GM12878 (cell line): ENCODE results near the gene BEST1. TPM values are rescaled to one million over a fixed set of nuclear protein-coding genes. Genes with fewer than 3 reads are reported as not detected.

Source experiments
- ATAC-seq: fragments of 200-7000 bp; cut with Tn5 transposase; 3 replicates; pipeline ENCODE4 v1.9.1; 2020; ENCODE audit warnings: mild to moderate bottlenecking, moderate library complexity
- BruUV-seq: library from RNA; stranded (reverse); fragments of 400-500 nt; replicated peaks from 2 replicates; lab custom pipeline; 2021; lab: Mats Ljungman, UMichigan
- CTCF ChIA-PET: fragments of 300-600 bp; sonication (Branson Sonifier 250); formaldehyde crosslinking; extraction: SDS; loops from one replicate; lab custom pipeline; 2021; ENCODE audit warnings: inconsistent platforms; lab: Yijun Ruan, JAX
- POLR2A ChIA-PET: fragments of 350-600 bp; formaldehyde crosslinking; extraction: SDS; loops from one replicate; lab custom pipeline; 2021; ENCODE audit warnings: inconsistent platforms; lab: Charles Lee
- RAD21 ChIA-PET: fragments of 300-600 bp; sonication (Branson Sonifier 250); formaldehyde crosslinking; loops from one replicate; lab custom pipeline; 2023; ENCODE audit warnings: antibody characterized with exemption; ENCODE audit not compliant: unreplicated experiment; lab: Charles Lee
- SMC1A ChIA-PET: fragments of 300-600 bp; sonication (Branson Sonifier 250); formaldehyde crosslinking; loops from one replicate; lab custom pipeline; 2023; ENCODE audit not compliant: unreplicated experiment, uncharacterized antibody; lab: Charles Lee
- DNase-seq: peaks from one replicate; pipeline ENCODE4 v3.0.0-alpha.2; 2011; ENCODE audit warnings: low read depth, low spot score
- FAIRE-seq: peaks from 3 replicates; lab custom pipeline; 2011; peaks lifted over from hg19 to GRCh38; lab: Jason Lieb, UNC
- H2AFZ ChIP-seq: 2 replicates; pipeline ENCODE4 v1.6.0; 2011; ENCODE audit warnings: low read depth, low read length, control low read depth; ENCODE audit not compliant: control insufficient read depth
- H3K27ac ChIP-seq: 2 replicates; pipeline ENCODE4 v1.5.1; 2011; ENCODE audit warnings: control low read depth; ENCODE audit not compliant: control insufficient read depth, insufficient read depth
- H3K27me3 ChIP-seq, 2 experiments: replicated peaks in 1 of 2; 2 replicates each; pipeline versions ENCODE4 v1.6.0 to v1.6.1; 2011; ENCODE audit warnings: low read length in 1 of 2; ENCODE audit not compliant: control insufficient read depth in 2 of 2, insufficient read depth in 2 of 2
- H3K36me3 ChIP-seq, 2 experiments: 2 replicates each; pipeline ENCODE4 v1.5.1; 2011; ENCODE audit warnings: low read length in 1 of 2; ENCODE audit not compliant: control insufficient read depth in 2 of 2, insufficient read depth in 2 of 2
- H3K4me1 ChIP-seq: 2 replicates; pipeline ENCODE4 v1.6.1; 2011; ENCODE audit warnings: mild to moderate bottlenecking, low read length, moderate library complexity, mixed read lengths; ENCODE audit not compliant: control insufficient read depth, insufficient read depth
- H3K4me2 ChIP-seq: 2 replicates; pipeline ENCODE4 v1.6.0; 2011; ENCODE audit warnings: control low read depth; ENCODE audit not compliant: control insufficient read depth, insufficient read depth
- H3K4me3 ChIP-seq: fragments of 200-600 bp; sonication (generic); 2 replicates; pipeline ENCODE4 v1.5.1; 2016
- H3K79me2 ChIP-seq: 2 replicates; pipeline ENCODE4 v1.6.0; 2011; ENCODE audit warnings: low read length; ENCODE audit not compliant: control insufficient read depth, insufficient read depth
- H3K9ac ChIP-seq: 2 replicates; pipeline ENCODE4 v1.8.0; 2011; ENCODE audit warnings: low read length, control low read depth, mixed read lengths; ENCODE audit not compliant: control insufficient read depth, insufficient read depth
- H3K9me3 ChIP-seq: replicated peaks from 3 replicates; pipeline ENCODE4 v1.5.1; 2011; ENCODE audit warnings: mild to moderate bottlenecking, low read length; ENCODE audit not compliant: control insufficient read depth, insufficient read depth
- H4K20me1 ChIP-seq: 2 replicates; pipeline ENCODE4 v1.6.0; 2011; ENCODE audit not compliant: control insufficient read depth, insufficient read depth
- EGR1 ChIP-seq, 2 experiments: IDR thresholded peaks; 1 replicate in 1 of 2; 2 replicates in 1 of 2; pipeline ENCODE4 v1.6.1; 2011 to 2012; ENCODE audit warnings: low read depth in 2 of 2, low read length in 2 of 2, borderline replicate concordance in 1 of 2, mild to moderate bottlenecking in 1 of 2, moderate library complexity in 1 of 2
- NFIC ChIP-seq: IDR thresholded peaks from 2 replicates; pipeline ENCODE4 v1.6.1; 2012; ENCODE audit warnings: low read depth, mild to moderate bottlenecking, inconsistent platforms, low read length, moderate library complexity
- whole genome bisulfite sequencing: methylation state at CpG from one replicate; pipeline ENCODE4 v1.1.6; 2016; ENCODE audit warnings: low lambda C conversion rate; ENCODE audit not compliant: insufficient replicate concordance, insufficient coverage; ENCODE audit errors: missing lambda C conversion rate; 5-methylcytosine and 5-hydroxymethylcytosine counted together
- in situ Hi-C: fragments of 300-500 bp; cut with MboI; formaldehyde crosslinking; loops from 9 replicates; pipeline ENCODE4 v1.14.3; 2018; ENCODE audit warnings: mixed read lengths
- intact Hi-C: fragments of 100-400 bp; cut with micrococcal nuclease; formaldehyde crosslinking; loops from one replicate; pipeline ENCODE4 v1.14.2; 2022; ENCODE audit not compliant: unreplicated experiment
- polyA plus RNA-seq, 11 experiments: library from polyadenylated mRNA; depleted of rRNA in 4 of 11; unstranded in 6 of 11; stranded (reverse) in 5 of 11; fragments of >200 nt; fragmentation: Nextera tagmentation in 4 of 11; fragmentation: Illumina TruSeq in 1 of 11; extraction: Ambion mirVana in 4 of 11; extraction: Trizol in 1 of 11; gene quantifications; 1 replicate in 1 of 11; 2 replicates in 10 of 11; pipeline versions ENCODE4 v1.2.1 to v1.2.3, GENCODE V29; 2011 to 2016; ENCODE audit warnings: inconsistent platforms in 2 of 11, missing spikeins in 2 of 11, low read depth in 1 of 11
- total RNA-seq, 4 experiments: library from RNA; depleted of rRNA in 3 of 4; stranded (reverse); fragments of >200 nt in 3 of 4; fragmentation: Illumina TruSeq in 1 of 4; extraction: Trizol in 1 of 4; gene quantifications; 2 replicates each; pipeline versions ENCODE4 v1.2.1 to v1.2.3, GENCODE V29; 2013 to 2021
- TF ChIP-seq, protein P1 (sequence below): fragments of 450-650 bp; IDR thresholded peaks from 2 replicates; pipeline ENCODE4 v1.6.1; 2017; ENCODE audit warnings: antibody characterized with exemption, mild to moderate bottlenecking, moderate library complexity
- TF ChIP-seq, protein P2 (sequence below), 3 experiments: IDR thresholded peaks in 2 of 3; conservative IDR thresholded peaks in 1 of 3; 2 replicates each; pipeline ENCODE4 v1.5.1; 2011; ENCODE audit warnings: low read depth in 3 of 3, low read length in 3 of 3, mild to moderate bottlenecking in 3 of 3, control low read depth in 2 of 3, moderate library complexity in 2 of 3, inconsistent platforms in 1 of 3, mixed read lengths in 1 of 3; ENCODE audit not compliant: control insufficient read depth in 2 of 3, insufficient read depth in 1 of 3; ENCODE audit errors: extremely low read depth in 1 of 3

BEST1 gene
- total and polyA plus RNA-seq, 10 of the 15 experiments (the other 5 are each of a cell fraction or from before 2014, with no cell fraction given) = 0.03 to 3.4 (median 0.15) TPM; not detected in 1

- no peak overlapping the region for H2AFZ ChIP-seq
- peaks cover 3% of the 10 kb centered on the region; the same call in 1 of the 2 replicates for H3K4me1 ChIP-seq
- no peak for DNase-seq
- CTCF ChIA-PET = interaction anchor here (1.1 kb wide), 1 partner anchor 127 kb away, joined by 3 read pairs; no protein-coding TSS in a partner anchor
- intact Hi-C loops = no loop called here
- no peak overlapping the region for H3K4me2 ChIP-seq
- no peak for ATAC-seq
- H3K79me2 ChIP-seq = no peaks in the 10 kb centered on the region
- POLR2A ChIA-PET = no interaction called here
- FAIRE-seq = no peak
- H3K4me3 ChIP-seq = no peak overlapping the region
- in situ Hi-C loops = no loop called here
- H3K27ac ChIP-seq = no peak overlapping the region
- RAD21 ChIA-PET = interaction anchor here (3.8 kb wide), 1 partner anchor 127 kb away, joined by 17 read pairs; no protein-coding TSS in a partner anchor
- no peaks in the 10 kb centered on the region for H4K20me1 ChIP-seq
- H3K9me3 ChIP-seq = no peaks in the 10 kb centered on the region
- SMC1A ChIA-PET = no interaction called here
- 90% methylated on average over 9 of the region's 9 CpGs for WGBS
- no peaks in the 10 kb centered on the region for H3K36me3 ChIP-seq
- no TSS peak for BruUV-seq
- no peak overlapping the region for H3K9ac ChIP-seq
- H3K27me3 ChIP-seq = no peaks in the 10 kb centered on the region; a peak in 1 of 4 replicates
- TF ChIP-seq NFIC (no peak), EGR1 (IDR thresholded peaks at IDR 0.05; ENCODE audit: borderline replicate concordance in 1 of 2, low read depth in 2 of 2, low read length in 2 of 2) (no peak)
- TF ChIP-seq, protein P1, sequence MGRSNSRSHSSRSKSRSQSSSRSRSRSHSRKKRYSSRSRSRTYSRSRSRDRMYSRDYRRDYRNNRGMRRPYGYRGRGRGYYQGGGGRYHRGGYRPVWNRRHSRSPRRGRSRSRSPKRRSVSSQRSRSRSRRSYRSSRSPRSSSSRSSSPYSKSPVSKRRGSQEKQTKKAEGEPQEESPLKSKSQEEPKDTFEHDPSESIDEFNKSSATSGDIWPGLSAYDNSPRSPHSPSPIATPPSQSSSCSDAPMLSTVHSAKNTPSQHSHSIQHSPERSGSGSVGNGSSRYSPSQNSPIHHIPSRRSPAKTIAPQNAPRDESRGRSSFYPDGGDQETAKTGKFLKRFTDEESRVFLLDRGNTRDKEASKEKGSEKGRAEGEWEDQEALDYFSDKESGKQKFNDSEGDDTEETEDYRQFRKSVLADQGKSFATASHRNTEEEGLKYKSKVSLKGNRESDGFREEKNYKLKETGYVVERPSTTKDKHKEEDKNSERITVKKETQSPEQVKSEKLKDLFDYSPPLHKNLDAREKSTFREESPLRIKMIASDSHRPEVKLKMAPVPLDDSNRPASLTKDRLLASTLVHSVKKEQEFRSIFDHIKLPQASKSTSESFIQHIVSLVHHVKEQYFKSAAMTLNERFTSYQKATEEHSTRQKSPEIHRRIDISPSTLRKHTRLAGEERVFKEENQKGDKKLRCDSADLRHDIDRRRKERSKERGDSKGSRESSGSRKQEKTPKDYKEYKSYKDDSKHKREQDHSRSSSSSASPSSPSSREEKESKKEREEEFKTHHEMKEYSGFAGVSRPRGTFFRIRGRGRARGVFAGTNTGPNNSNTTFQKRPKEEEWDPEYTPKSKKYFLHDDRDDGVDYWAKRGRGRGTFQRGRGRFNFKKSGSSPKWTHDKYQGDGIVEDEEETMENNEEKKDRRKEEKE = no peak
- TF ChIP-seq, protein P2, sequence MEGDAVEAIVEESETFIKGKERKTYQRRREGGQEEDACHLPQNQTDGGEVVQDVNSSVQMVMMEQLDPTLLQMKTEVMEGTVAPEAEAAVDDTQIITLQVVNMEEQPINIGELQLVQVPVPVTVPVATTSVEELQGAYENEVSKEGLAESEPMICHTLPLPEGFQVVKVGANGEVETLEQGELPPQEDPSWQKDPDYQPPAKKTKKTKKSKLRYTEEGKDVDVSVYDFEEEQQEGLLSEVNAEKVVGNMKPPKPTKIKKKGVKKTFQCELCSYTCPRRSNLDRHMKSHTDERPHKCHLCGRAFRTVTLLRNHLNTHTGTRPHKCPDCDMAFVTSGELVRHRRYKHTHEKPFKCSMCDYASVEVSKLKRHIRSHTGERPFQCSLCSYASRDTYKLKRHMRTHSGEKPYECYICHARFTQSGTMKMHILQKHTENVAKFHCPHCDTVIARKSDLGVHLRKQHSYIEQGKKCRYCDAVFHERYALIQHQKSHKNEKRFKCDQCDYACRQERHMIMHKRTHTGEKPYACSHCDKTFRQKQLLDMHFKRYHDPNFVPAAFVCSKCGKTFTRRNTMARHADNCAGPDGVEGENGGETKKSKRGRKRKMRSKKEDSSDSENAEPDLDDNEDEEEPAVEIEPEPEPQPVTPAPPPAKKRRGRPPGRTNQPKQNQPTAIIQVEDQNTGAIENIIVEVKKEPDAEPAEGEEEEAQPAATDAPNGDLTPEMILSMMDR (IDR thresholded peaks at IDR 0.05 in 2 of 3, conservative IDR thresholded peaks at IDR 0.05 in 1 of 3; ENCODE audit: control insufficient read depth in 2 of 3, extremely low read depth in 1 of 3, insufficient read depth in 1 of 3, low read depth in 3 of 3, low read length in 3 of 3) = peak in 1 of 3 experiments; percentile 14; a peak in 1 of 6 replicates
Observed at GRCh38 chr11:61954106-61954850, 4.1 kb downstream of the BEST1 start.
